Left hindlimb (tissue), 1 donor: ENCODE measurements around the gene TCF4.

Source experiments
- DNase-seq: peaks from one replicate; pipeline ENCODE4 v3.0.0-alpha.2; 2018

The TCF4 gene

DNA sequence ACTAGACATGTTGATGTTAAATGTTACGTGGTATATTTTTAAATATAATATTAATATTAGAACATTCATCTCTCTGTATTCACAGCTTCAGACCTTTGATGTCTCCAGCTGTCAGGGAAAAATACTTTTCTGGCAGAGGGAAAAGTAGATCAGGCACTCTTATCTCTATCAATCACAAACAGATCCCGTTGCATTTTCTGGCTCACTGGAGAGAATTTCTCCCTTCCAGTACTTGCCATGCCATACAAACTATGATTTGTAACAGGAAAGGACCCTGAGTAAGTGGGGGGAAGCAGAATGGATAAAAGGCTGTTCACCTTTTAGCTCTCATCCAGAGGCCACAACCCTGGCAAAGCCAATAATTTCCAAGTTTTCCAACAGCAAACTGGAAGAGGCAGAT lies 158.0 kb downstream of the TCF4 start:
- DNase-seq = no peak

DNA sequence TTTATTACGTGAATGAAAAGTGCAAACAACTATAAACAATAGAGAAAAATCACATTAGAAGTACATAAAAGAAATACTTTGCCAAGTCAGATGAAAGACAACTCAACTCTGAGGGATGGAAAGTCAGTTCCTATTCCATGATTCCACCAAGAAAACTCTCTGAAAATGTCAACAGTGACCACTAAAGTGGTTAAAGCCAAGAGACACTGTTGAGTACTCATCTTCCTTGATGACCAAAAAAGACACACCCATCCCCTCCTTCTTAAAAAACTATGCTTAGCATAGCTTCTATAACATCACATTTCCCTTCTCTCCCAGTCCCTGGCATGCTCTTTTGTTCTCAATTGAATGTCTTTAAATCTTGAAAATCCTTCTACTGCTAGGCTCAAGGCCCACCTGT lies 160.0 kb downstream of the TCF4 start:
- no peak for DNase-seq

DNA sequence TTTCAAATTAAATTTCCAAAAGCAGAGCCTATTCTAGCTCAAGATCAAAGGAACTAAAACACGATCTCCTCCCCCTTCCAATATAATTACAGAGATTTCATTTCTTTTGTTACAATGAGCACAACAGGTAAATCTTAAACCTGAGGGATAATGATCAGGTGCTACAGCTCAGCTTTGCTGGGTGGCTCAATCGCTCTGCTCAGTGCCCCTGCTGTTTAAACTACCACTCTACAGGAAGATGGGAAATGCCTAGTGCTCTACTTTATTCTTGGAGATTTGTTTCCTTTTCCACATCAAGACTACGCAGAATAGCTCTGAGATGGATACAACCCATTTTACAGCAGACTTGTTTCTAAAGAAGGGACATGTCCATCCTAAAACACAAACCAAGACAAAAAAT lies 162.3 kb downstream of the TCF4 start:
- DNase-seq = no peak

DNA sequence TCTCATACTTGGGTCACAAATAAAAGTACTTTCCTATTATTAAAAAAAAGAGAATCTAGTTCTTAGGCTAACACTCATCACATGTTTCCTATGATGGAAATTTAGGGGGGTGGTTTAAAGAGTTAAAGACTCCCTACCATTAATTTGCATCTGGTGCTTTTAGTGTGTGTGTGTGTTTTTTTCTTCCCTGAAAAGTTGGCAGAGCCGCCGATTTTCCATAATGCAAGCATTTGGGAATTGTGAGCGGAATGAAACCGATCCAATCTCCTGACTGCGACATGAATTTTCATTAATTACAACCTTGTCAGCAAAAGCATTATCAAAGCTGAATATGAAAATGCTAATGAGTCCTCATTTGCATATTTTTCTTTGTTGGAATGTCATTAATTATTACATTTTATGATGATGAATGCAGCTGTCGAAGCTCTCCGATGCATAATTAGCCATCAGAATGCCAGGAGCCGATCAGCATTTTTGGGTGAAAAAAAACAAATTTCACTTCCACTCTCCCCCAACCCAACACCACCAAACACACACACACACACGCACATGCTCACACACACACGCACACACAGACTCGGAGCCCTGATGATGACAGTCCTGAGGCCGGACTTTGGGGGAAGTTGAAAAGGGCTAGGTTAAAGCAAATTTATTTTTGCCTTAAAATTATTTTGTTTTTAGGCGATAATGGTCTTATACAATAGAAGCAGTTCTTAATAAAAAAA lies 165.4 kb downstream of the TCF4 start:
- DNase-seq = peak; percentile 83

DNA sequence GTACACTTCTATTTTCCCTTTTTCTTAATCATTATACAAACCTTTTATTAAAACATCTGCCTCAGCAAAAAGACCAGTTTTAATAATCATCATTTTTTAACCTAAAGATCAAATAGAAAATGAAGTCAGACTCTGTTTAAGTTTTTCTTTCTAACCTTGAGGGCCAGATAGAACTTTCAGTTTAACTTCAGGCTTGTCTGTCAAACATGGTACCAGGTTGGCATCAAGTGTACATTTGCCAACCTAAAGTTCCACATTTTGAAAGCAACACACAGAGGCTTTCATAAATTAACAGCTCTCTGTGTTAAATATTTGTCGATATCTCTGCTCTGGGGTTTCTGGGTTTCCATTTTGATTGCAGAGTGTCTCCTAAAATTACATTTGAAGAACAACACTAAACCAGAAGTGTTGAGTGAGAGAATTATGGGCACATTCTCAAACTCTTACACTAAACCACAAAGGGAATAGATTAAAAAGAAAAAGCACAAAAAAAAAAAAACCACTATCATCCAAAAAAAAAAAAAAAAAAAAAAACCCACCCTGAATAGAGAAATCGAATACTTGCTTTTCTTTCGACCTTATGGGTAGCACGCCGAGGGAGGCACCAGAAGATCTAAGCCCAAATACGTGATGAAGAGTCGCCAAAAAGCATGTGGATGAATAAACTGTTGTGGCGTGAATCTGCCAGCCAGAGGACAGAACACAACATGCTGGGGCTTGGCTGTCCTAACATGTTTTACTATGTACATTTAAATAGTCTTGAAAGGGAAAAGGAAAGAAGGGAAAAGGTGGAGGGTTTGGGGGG lies 166.2 kb downstream of the TCF4 start:
- DNase-seq = peak; percentile 52

DNA sequence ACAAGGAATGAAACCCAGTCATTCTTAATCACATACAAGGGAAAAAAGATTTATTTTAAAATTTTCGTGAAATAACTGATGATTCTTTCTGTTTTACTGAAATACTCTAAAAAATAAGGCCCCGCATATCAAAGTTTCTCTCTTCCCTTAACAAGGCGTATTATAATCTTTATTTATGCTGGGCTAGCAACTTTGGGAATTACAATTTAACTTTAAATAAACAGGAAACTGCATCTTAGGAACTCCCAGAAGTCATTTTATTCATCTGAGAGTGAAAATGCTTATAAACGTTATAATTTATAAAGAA lies 166.7 kb downstream of the TCF4 start:
- DNase-seq = no peak

DNA sequence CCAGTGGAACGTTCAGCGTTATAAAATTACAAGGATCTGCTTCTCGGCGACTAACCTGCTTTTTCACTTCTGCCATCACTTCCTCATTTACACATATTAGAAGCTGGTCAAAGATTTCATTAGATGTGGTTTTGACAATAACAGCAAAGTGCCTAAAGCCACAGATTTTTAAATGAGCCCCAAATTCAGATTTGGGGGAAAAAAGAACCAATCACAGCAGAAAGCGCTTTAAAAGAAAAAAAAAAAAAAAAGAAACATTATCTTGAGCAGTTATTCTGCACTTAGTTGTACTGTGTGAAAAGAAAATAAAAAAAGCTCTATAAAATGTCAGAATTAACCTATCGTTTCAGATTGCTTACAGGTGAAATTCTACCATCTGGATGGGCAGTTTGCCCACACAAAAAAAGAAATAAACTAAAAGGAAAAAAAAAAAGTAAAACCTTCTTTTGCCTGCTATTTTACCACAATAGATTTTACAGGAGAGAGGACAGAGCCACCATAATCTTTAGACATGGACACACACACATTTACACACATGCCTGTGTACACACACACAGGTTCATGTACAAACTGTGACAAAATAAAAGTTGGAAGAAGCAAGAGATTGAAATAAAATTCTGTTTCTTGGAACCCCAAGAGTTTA lies 167.2 kb downstream of the TCF4 start:
- no peak for DNase-seq

DNA sequence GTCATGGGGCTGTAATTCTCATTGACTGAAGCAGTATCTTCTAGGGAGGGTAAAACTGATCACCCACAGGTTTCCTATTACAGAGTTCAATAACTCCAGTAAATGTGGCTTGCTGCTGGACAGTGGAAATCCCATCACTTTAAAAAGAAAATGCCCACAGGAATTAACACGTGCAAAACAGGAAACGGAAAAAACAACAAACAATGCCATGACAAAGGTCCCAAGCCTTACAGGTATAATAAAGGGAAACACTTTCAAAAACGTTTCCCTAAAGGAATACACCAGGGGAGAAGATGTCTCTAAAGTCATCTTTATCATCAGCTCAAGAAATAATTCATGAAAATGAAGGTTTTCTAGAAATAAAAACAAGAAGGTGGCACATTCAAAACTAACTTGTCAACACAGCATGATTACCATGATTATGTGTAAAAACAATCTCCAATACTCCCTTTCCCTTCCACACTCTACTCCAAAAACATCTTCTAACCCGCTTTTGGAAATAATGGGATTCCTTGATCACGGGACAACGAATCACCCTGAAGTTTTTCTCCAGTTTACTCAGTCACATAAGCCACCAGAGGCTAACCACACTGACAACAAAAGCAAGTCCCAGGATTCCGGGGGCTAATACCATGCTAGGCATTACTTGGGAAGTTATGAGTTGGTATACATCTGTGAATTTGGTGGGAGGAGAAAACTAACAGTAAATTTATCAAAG lies 167.9 kb downstream of the TCF4 start:
- no peak for DNase-seq

DNA sequence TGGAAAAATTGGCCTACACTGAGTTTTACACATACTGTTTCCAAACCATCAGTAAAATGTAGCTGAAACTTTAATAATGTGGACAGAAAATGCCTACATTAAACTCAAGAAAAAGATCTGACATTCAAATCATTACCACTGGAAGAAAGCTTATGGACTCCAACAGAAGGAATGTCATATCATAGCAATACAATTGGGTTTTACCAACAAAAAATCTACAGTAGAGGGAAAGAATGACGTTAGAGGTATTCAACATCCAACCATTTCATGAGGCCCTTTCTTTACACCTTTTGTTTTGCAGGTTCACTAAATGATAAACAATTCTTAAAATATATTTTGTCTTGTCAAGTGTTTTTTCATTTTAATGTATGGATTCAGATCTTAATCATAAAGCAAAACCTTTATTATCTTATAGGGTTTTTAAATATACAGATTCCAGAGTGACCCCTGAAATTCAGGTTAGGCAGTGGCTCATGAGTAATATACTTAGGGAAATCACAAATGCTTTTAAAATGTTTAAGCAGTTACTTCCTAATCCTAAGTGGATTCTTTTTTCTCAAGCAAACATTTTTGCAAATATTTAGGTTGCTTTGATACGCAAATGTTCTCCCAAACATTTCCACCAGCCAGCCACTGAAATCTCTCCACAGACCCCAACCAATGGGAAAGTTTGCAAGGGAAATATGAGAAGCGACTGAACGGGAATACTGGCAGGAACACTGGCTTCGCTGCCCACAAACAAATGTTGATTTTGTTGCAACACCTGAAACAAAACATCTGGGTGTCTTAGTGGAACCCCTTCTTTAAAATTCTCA lies 168.7 kb downstream of the TCF4 start:
- peak; percentile 43 for DNase-seq

DNA sequence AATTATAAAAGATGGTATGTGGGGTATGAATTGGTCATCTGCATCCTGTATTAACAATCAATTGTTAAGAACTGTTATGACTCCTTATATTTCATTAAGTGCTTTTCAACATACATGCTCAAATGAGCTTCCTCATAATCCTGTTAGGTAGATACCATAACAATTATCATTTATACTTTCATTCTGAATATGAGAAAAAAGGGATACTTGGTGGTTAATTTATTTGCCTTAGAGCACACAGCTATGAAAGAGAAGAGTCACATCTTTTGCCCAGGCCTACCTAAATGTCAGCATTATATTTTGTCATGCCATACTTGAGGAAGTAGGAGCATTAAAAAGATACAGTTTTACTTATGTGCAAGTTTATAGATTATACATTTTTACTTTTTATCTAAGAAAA lies 169.6 kb downstream of the TCF4 start:
- DNase-seq = no peak

DNA sequence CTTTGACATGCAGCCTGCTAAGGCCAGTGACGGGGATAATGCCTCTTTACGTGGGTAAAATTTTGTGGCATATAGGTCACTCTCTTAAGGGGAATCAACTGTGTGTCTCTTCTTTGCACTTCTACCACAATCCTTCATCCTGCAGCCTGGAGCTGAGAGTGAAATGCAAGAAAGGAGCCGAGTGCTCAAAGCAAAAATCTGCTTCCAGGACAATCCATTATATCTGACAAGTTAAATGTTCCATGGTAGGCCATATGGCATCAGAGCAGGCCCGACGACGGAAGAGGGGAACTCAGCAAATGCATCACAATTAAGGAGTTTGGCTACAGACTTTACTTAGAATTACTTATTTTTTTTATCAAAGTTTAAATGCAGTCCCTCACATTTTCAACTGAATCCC lies 171.2 kb downstream of the TCF4 start:
- no peak for DNase-seq

DNA sequence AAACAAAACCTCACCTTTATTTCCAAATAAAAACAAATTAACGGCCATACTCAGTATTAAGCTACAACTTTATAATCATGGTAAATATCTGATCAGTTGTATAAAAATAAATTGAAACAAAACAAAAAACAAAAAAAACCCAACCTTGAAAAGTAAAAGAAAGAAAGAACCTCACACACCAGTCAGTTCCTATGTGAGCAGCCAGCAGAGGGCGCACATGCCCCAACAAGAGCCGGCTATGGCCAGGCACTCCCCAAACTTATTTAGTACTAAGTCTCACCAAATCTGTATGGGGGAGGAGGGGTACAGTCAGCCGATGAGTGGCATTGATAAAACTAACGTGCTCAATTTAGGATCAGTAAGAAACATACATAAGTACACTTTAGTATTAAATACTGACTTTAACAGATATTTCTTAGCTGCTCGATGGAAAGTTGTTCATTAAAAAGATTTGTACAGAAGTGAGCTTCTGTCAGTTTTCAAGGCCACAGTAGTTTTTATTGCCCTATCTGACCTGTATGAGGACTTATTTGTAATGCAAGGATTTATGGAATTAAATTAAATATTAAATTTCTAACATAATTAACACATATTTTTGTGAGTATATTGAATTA lies 172.6 kb downstream of the TCF4 start:
- DNase-seq = peak; percentile 84

DNA sequence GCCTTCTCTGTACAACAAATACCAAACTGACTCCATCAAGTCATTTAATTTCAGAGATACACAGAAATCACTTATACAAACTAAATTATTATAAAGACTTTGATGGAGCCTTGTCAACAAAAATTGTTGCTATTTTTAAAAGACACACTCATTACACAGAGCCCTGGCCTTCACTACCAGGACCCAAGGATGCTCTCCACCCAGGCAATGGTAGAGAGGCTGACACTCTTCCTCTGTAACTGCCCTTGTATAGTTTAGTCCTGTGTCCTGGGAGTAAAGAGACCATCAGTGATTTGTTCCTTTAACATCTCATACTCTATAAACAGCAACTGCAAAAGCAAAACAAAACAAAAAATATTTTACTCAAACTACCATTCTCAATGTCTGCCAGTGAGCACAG lies 173.5 kb downstream of the TCF4 start:
- DNase-seq = no peak

DNA sequence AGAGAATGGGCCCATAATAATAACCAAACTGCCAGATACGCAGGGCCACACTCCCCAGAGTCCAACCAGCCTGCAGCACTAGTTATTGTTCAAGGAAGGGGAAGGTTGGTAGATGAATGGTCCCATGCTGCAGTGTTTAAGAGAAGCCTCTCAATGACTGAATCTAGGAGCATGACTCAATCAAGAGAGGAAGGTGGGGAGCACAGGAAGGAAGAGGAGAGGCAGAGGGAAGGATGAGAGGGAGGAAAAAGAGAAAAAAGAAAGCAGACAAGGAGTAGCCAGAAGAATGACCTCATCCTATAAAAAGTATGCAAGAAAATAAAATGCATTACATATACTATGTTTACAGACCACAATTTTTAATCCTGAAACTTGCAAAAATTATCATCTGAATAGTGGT lies 174.5 kb downstream of the TCF4 start:
- DNase-seq = no peak

DNA sequence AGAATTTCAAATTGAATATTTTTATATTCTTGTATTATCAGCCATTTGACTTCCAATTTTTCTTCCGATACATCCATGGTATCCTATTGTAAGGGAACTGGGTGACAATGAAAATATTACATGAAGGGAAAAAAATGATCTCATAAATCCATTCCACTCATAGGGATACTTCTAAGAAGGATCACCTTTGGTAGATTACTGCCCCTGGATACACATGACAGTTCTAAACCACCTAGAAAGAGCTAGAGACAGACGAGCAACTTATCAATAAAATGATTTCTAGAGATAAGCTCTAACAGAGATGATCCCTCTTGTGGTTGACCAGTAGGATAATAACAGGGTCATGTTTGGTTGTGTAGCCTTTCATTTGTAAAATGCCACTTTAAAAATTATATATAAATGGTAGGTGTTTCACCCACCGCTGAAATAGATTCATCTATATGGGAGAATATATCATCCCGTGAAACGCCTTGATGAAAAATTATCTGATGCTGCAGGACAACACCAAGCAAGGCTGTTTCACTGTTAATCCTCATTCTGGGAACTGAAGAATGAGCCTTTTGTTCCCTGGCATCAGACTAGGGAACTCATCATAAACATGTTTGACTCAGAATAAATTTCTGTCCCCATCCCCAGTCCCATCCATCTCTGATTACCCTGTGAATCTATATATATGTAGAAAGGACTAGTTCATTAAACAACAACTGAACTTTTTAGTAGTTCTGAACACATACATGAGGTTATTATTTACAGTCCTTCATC lies 180.0 kb downstream of the TCF4 start:
- DNase-seq = no peak

DNA sequence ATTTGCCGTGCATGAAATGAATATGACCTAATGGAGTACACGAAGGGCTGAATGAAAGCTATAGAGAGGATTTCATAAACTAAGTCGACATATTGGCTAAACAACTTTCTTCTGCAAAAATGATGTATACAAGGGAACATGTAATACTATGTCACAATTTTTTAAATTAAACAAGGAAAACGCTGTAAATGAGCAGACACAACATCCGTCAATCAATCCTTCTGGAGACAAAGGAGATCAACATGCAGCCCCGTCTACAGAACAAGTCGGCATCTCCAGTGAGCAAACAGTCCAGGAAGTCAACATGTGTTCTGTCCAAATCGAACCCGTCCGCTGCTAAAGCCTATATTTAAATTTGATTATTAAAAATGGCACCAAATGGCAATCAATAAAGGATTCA lies 180.8 kb downstream of the TCF4 start:
- no peak for DNase-seq

DNA sequence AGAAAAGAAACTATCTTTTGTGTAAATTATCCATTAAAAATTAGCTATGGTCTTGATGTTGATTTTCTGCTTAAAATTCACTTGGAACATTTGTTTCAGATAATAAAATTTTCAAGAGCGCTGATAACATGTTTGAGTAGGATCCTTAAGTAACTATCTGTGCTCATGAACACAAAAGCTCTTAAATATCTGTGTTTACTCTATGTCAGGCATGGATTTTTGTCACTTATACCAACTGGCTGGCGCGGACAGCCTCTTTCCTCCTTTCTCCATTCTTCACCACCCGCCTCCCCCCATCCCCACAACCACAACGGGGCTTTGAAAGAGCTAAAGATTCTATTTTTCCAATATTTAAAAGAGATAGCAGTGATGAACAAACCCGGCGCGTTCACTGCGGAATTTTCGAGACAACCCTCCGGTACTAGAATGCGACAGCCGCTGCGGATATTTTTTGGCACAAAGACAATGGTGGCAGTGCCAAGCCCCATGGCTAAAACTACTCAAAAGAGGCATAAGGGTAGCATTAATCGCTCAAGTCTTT lies 181.5 kb downstream of the TCF4 start:
- peak; percentile 42 for DNase-seq

DNA sequence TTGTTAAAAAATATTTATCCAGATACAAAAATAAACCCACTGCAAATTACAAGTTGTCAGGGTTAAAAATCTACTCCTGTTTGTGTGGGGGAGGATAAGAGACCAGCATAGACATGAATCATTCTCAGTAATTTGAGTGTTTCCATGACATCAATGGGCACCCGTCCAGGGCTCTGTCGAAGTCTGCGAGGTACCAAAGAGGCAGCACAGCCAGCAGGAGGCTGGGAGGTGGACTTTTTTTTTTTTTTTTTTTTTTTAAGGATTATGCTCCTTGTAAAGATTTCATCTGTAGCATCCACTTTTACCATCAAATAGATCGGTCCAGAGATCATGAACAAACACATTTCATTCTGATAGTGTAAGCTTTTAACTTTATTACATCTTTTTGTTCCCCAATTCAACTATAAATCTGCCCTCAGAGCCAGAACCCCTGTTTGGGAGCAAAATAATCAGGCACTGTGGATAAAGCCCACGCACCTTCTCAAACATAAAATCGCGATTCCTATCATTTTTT lies 182.0 kb downstream of the TCF4 start:
- DNase-seq = peak; percentile 89

DNA sequence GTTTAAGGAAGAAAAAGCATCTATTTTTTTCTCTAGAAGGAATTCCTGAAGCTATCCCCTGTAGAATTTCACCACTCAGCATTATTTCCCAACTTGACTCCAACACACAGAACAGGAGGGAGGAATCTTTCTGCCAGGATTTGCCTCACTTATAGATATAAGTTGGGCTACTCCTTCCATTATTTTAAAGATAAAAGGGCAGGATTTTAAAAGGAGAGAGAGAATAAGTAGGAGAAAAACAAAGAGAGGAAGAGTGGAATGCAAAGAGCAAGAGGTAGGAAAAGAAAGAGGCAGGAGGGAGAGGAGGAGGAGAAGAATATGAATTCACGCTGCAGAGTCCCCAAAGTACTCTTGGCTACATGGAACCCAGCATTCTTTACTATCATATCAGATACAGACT lies 182.5 kb downstream of the TCF4 start:
- DNase-seq = no peak

DNA sequence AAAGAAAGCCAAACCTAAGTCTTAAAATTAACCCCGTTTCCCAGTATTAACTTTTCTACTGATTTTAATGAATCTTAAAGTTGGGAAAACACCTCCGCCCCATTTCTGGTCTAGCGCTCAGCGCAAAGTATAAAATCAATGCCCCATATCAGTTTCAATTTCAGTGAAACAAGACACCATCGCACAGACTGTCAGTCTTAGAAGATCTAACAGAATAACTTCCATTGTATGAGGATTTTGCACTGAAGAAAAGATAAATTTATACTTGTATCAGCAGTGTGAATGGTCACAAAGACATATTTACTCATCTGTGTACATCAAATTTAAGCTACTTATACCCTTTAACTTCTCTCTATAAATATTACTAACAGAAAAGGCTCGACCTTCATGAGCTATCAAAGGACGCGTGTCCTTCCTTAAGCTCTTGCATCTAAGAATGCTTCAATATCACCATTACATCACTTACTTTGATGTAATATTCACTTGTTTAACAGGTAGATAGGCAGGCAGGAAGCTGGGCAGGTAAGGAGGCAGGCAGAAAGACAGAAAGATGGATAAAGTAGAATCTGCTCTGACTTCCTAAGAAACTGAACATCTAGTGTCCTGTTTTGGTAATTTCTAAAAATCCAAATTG lies 183.0 kb downstream of the TCF4 start:
- no peak for DNase-seq
